Measurements from ENCODE around the gene LYSMD3.
A peak's percentile ranks its signal among the peaks of the same experiment; 100 is the strongest.

The LYSMD3 gene

GRCh38 chr5:90547072-90547536 is 17.7 kb upstream of the LYSMD3 start:
- DNase-seq: no peak

GRCh38 chr5:90546216-90546837 is 16.9 kb upstream of the LYSMD3 start:
- DNase-seq: no peak

GRCh38 chr5:90545511-90545910 is 16.1 kb upstream of the LYSMD3 start:
- no peak for DNase-seq

GRCh38 chr5:90542827-90543519 is 13.6 kb upstream of the LYSMD3 start:
- DNase-seq: no peak

GRCh38 chr5:90534922-90535321 is 5.5 kb upstream of the LYSMD3 start:
- DNase-seq: no peak

- no peak for DNase-seq
These were observed 4.4 kb upstream of the LYSMD3 start for GRCh38 chr5:90533794-90534193.

- DNase-seq: peak in 3 of 4 experiments; percentile 13 to 38 (median 38)
These were observed 1.5 kb upstream of the LYSMD3 start for GRCh38 chr5:90530736-90531487.

- DNase-seq: peak; percentile 64 to 79 (median 77)
These were observed 724 bp upstream of the LYSMD3 start for GRCh38 chr5:90529939-90530677.

- DNase-seq: peak; percentile 50 to 71 (median 56)
These were observed 687 bp downstream of the LYSMD3 start for GRCh38 chr5:90528601-90529193.

- no peak for DNase-seq
These were observed 10.3 kb downstream of the LYSMD3 start for GRCh38 chr5:90519081-90519480.

GRCh38 chr5:90518661-90519060 is 10.7 kb downstream of the LYSMD3 start:
- DNase-seq: peak in 2 of 4 experiments; percentile 3 to 6

- DNase-seq: no peak
These were observed 14.9 kb downstream of the LYSMD3 start for GRCh38 chr5:90514520-90514919.

- DNase-seq: no peak
These were observed 18.9 kb downstream of the LYSMD3 start for GRCh38 chr5:90510438-90510837.

GRCh38 chr5:90506221-90506620 is 23.2 kb downstream of the LYSMD3 start:
- no peak for DNase-seq

- no peak for DNase-seq
These were observed 24.6 kb downstream of the LYSMD3 start for GRCh38 chr5:90504743-90505142.

- DNase-seq: no peak
These were observed 25.8 kb downstream of the LYSMD3 start for GRCh38 chr5:90503596-90503995.

- DNase-seq: no peak
These were observed 34.2 kb downstream of the LYSMD3 start for GRCh38 chr5:90495146-90495545.

- no peak for DNase-seq
These were observed 35.3 kb downstream of the LYSMD3 start for GRCh38 chr5:90494043-90494442.

GRCh38 chr5:90488791-90489190 is 40.6 kb downstream of the LYSMD3 start:
- peak in 1 of 4 experiments; percentile 7 for DNase-seq

- no peak for DNase-seq
These were observed 44.8 kb downstream of the LYSMD3 start for GRCh38 chr5:90484540-90484939.

GRCh38 chr5:90483206-90483605 is 46.2 kb downstream of the LYSMD3 start:
- DNase-seq: no peak

GRCh38 chr5:90480699-90481098 is 48.7 kb downstream of the LYSMD3 start:
- DNase-seq: no peak
